Skin of body (tissue), 2 donors: ENCODE results near the gene NFYA. TPM values are rescaled to one million over a fixed set of nuclear protein-coding genes. Genes with fewer than 3 reads are reported as not detected.

ENCODE experiments used
- DNase-seq: peaks from one replicate; lab custom pipeline; 2025; lab: John Stamatoyannopoulos, UW
- total RNA-seq: library from RNA; depleted of rRNA; stranded (reverse); fragments of >200 nt; gene quantifications from one replicate; pipeline ENCODE4 v1.2.3, GENCODE V29; 2014

NFYA gene
- total RNA-seq, 1 donor from 2014 or later = 27.0 TPM

- DNase-seq = no peak
These were observed 26.7 kb upstream of the NFYA start for GRCh38 chr6:41046084-41046483.

DNA sequence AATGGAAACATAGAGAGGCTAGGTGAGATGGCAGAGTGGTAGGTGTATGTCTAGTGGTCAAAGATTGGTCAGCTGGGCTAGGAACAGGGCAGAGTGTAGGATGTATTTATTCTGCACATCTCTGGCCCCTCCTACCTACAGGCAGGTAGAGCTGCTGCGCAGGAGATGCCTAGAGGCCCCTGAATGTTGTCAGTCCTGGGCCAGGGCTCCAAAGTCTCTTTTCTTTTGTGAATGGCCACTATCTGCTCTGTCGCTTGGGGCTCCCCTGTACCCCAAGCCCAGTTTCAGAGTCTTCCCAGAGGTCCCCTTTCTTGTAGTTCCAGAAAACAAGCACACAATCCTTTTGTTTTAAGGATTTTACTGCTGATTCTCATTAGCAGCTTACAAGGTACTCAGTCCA lies 25.5 kb upstream of the NFYA start:
- no peak for DNase-seq

- no peak for DNase-seq
These were observed 24.7 kb upstream of the NFYA start for GRCh38 chr6:41047745-41048732.

DNA sequence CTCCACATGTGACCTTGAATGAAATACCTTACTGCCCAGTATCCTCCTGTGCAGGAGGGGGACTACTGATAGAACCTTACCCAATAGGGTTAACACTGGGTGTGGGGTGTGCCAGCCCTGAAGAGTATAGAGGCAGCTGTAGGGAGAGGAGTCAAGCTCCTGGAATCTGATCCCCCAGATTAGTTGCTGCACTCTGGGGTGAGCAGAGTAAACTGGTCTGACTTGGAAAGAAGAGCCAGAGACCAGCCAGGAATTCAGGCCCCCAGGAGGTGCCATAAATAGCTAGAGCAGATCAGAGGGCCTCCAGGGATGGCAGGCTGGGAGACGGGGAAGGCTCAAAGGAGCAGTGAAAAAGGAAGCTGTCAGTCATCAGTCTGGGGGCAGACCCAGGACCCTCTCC lies 23.3 kb upstream of the NFYA start:
- DNase-seq = no peak

- DNase-seq = no peak
These were observed 22.8 kb upstream of the NFYA start for GRCh38 chr6:41049955-41050354.

- no peak for DNase-seq
These were observed 22.2 kb upstream of the NFYA start for GRCh38 chr6:41050536-41050935.

DNA sequence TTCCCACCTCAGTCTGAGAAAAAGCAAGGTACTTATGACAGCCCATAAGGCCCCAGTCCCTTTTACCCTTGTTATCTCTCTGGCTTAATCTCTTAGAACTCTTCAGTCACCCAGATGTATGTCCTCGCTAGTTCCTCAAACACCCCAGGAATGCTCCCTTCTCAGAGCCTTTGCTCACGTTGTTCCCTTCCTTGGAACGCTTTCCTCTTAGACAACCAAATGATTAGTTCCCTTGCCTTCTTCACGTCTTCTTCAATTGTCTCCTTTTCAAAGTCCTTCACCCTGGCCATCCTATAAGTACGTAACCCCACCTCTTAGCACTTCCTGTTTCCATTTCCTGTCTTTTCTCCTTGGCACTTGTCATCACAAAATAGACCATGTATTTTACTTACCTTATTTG lies 20.9 kb upstream of the NFYA start:
- DNase-seq = no peak

DNA sequence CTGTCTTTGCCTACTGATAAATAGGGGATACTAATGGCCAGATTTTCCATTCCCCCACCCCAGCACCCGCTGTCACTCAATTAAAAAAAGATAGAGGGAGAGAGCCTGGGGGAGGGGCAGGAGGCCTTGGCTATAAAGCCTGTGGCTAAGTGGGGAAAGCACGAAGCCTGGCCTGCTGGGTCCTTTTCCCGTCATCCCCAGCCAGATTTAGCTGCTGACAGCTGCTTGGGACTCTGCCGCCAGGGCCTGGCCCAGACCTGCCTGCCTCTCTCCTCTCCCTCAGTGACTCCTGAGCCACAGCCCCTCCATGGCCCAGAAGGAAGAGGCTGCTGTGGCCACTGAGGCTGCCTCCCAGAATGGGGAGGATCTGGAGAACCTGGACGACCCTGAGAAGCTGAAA lies 19.7 kb upstream of the NFYA start, which contains the start of gene APOBEC2:
APOBEC2 (plus strand) TSS at position 162 of the 400 bp plus-strand sequence; CDS start at position 308, 146 bp downstream.
- DNase-seq = no peak

DNA sequence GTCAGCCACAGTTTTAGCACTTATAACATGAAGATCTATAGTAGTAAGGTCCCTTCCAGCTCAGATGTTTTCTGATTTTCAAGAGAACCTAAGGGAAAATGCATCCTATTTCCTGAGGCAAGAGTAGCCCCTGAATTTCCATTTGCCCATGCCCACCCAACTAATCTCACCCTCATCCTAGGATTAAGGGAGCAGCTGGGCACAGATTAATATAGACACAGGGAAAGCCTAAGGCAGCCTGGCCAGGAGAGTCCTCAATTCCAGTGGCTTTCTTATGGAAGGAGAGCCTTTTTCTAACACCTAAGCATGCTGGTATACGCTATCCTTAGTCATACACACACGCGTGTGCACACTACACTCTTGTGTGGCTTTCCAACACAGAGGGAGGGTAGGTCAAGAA lies 18.3 kb upstream of the NFYA start:
- no peak for DNase-seq

DNA sequence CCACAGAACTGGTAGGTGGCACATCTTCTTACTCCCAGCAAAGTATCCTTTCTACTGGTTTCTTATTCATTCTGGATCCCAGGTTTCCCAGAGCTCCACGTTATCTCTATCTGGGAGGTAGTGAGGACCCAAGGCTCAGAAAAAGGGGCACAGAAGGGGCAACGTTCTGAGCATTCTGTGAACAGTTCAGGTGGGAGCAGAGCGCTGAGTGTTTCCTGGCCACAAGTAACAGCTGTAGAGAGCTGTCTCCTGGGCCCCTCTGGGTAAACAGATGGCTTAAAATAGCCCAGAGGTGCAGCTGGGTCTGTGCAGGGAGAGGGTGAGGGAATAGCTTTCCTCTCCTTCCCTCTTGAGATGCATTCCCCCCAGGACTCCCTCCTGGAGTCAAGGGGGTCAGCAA lies 17.6 kb upstream of the NFYA start:
- DNase-seq = no peak

GRCh38 chr6:41056768-41057490 lies 15.8 kb upstream of the NFYA start:
- no peak for DNase-seq

- no peak for DNase-seq
These were observed 14.0 kb upstream of the NFYA start for GRCh38 chr6:41058783-41059181.

DNA sequence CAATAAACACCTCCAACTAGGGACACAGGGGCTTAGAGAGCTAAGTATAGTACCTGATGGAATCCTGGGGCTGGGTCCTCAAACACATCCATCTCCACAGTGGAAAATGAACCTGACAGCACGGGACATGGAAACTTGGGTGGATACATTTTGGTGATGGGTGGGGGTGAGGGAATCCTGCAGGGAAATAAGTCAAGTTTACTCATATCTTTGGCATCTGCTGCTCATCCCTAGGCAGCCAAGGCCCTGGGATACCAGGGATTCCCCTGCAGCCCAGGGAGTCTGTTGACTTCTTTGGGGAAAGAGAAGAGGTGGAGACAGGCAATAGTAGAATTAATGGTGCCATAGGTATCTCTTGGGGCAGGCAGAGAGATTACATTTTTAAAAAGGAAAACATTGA lies 13.2 kb upstream of the NFYA start:
- no peak for DNase-seq

DNA sequence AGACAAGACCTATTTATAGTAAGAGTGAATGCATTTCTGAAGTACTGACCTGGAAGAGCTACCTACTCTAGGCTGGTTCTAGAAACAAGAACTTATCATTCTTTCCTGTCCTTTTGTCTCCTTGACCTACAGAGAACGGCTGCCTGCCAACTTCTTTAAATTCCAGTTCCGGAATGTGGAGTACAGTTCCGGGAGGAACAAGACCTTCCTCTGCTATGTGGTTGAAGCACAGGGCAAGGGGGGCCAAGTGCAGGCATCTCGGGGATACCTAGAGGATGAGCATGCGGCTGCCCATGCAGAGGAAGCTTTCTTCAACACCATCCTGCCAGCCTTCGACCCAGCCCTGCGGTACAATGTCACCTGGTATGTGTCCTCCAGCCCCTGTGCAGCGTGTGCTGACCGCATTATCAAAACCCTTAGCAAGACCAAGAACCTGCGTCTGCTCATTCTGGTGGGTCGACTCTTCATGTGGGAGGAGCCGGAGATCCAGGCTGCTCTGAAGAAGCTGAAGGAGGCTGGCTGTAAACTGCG lies 11.5 kb upstream of the NFYA start:
- DNase-seq = no peak

GRCh38 chr6:41062056-41062455 lies 10.7 kb upstream of the NFYA start:
- no peak for DNase-seq

GRCh38 chr6:41063884-41064285 lies 8.9 kb upstream of the NFYA start:
- no peak for DNase-seq

DNA sequence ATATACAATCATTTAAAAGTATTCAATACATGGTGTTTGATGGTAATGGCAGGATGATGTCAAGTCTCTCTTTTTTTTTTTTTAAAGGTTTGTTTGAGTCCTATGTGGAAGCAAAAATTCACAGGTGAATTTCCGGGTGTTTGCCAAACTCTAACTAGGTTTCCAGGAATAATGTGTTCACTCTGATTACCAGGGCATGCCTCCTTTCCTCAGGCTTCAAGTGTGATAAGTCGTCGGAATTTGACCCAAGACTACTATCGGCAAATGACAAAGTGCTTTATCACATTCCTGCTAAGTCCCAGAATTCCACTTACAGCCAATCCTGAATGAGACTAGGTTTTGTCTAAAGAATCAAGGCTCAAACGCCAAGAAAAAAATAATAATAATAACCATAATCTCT lies 7.9 kb upstream of the NFYA start:
- no peak for DNase-seq

DNA sequence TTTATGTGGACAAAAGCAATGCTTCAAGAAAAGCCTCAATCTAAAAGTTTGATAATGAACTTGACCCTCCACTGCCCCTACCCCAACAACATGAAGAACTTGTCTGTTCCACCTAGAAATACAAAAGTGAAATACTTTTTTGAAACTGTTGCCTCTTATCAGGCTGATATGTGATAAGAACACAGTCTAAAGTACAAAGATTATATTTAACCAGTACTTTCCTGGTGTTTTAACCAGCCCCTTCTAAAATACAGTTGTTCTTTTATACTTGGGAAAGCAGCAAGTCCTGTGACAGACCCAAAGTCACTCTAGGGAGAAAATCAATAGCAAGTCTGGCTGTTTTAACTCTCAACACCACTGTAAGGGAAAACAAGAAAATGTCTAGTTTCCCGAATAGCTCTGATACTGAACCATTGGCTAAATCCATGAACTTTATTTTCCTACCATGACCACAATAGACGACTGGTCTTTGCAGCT lies 7.2 kb upstream of the NFYA start:
- no peak for DNase-seq

DNA sequence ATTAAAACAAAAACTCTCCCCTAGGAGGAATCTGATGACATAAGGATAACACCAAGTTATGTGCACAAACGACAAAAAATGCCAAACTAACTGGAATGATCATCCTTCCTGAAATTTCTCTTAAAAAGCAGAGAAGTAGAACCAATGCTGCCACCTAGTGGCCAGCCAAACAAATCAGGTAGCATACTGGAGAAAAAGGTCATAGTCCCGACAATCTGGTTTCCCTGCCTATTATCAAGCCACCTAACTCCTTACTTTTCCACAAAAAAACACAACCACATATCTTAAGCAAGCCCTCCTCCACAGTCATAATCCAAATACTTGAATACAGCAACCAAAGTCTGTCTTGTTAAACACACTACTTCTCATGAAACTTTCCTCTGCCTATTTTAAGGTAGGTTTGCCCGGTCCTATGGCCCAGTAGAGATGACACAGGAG lies 5.9 kb upstream of the NFYA start:
- peak; percentile 63 for DNase-seq

- no peak for DNase-seq
These were observed 1.3 kb upstream of the NFYA start for GRCh38 chr6:41071501-41071922.

- DNase-seq = peak; percentile 100
These were observed 595 bp upstream of the NFYA start, which contains the start of gene OARD1 for GRCh38 chr6:41071923-41072835. TSS of gene OARD1 (minus strand) at chr6:41072356. CDS start at chr6:41071634, 722 bp downstream.
